ENCODE data around the gene RXFP2. TPM values are rescaled to one million over a fixed set of nuclear protein-coding genes. Genes with fewer than 3 reads are reported as not detected.

RXFP2 gene
- total and polyA plus RNA-seq, 9 of the 15 experiments (the other 6 are each of a cell fraction or from before 2014, with no cell fraction given), result not detected

- TF ChIP-seq ZNF398 (CRISPR knock-in tag; IDR thresholded peaks at IDR 0.05), result no peak
- TF ChIP-seq NUFIP1 (IDR thresholded peaks at IDR 0.05; ENCODE audit: partially characterized antibody), result no peak
- no peak for TF ChIP-seq ID3 (CRISPR knock-in tag; IDR thresholded peaks at IDR 0.05)
- TF ChIP-seq ID3 (tag; IDR thresholded peaks at IDR 0.05), result no peak
- TF ChIP-seq CSDE1 (IDR thresholded peaks at IDR 0.05), result no peak
- TF ChIP-seq ZNF695 (CRISPR knock-in tag; IDR thresholded peaks at IDR 0.05), result no peak
- no peak for TF ChIP-seq NFIC (IDR thresholded peaks at IDR 0.05)
- TF ChIP-seq ARID4B (CRISPR knock-in tag; IDR thresholded peaks at IDR 0.05), result no peak
- no peak for TF ChIP-seq ELF1 (tag; IDR thresholded peaks at IDR 0.05)
- no peak for TF ChIP-seq EP400 (IDR thresholded peaks at IDR 0.05)
- no peak for TF ChIP-seq PCBP2 (IDR thresholded peaks at IDR 0.05; ENCODE audit: low read depth, low read length, poor library complexity, severe bottlenecking)
These were observed 58.9 kb downstream of the RXFP2 start (continued) for GRCh38 chr13:31798189-31798588.

All from K562 (cell line).